ENCODE data around the gene SNX14. TPM values are rescaled to one million over a fixed set of nuclear protein-coding genes. Genes with fewer than 3 reads are reported as not detected.
A peak's percentile ranks its signal among the peaks of the same experiment; 100 is the strongest.

Gene SNX14
- total RNA-seq, 1 experiment from 2014 or later = 84.8 TPM

GRCh38 chr6:85458782-85459181, 134.9 kb downstream of the SNX14 start:
- intact Hi-C loops (cut with micrococcal nuclease) = no loop called here
- Histone ChIP-seq H2AFZ (ENCODE audit: low read depth, low read length, poor library complexity, severe bottlenecking) (no peak overlapping the region), H3K9me3 (ENCODE audit: control insufficient read depth in 1 of 2, insufficient read depth in 1 of 2, low read depth in 1 of 2, low read length in 2 of 2) (no peaks in the 10 kb centered on the region), H3K9me2 (ENCODE audit: insufficient read depth) (no peaks in the 10 kb centered on the region), H4K20me1 (ENCODE audit: insufficient read depth) (no peaks in the 10 kb centered on the region), H3K4me1 (ENCODE audit: control insufficient read depth in 1 of 2, insufficient read depth in 2 of 2, low read length in 2 of 2) (peaks cover 42 to 100% of the 10 kb centered on the region in 2 experiments), H3K4me3 (replicated peaks in 1 of 2; ENCODE audit: low read depth in 1 of 2, low read length in 2 of 2) (no peak overlapping the region), H3K27me3 (ENCODE audit: insufficient read depth, low read length) (no peaks in the 10 kb centered on the region), H3K27ac (ENCODE audit: low read depth, low read length) (peak overlapping the region; percentile 20; the same call in 1 of the 2 replicates), H3K79me2 (ENCODE audit: insufficient read depth, low read length) (peaks cover 52% of the 10 kb centered on the region), H3K4me2 (ENCODE audit: low read length) (peak overlapping the region; percentile 50), H3K36me3 (ENCODE audit: control insufficient read depth in 1 of 2, insufficient read depth in 2 of 2, low read length in 2 of 2) (no peaks in the 10 kb centered on the region; a peak in 1 of 4 replicates), H3K9ac (ENCODE audit: low read length) (peak overlapping the region; percentile 13)
- ChIA-PET POLR2A (interaction anchor here (1.9 to 2.8 kb wide), 3 partner anchors 9 to 98 kb away, joined by 6 to 15 read pairs (median 7); partner anchors contain the start of gene NT5E), RAD21 (ENCODE audit: low non-redundant PET in 1 of 2, low total read pairs in 2 of 2, uncharacterized antibody in 2 of 2, unreplicated experiment in 2 of 2) (interaction anchor here in 1 of 2 experiments (0.7 kb wide), 1 partner anchor 97 kb away, joined by 3 read pairs; no protein-coding TSS in a partner anchor), CTCF (interaction anchor here (1.0 to 3.4 kb wide), 2 partner anchors 24 to 104 kb away, joined by 3 to 15 read pairs; no protein-coding TSS in a partner anchor)
- no peak for DNase-seq (ENCODE audit: low read depth, low spot score)
- ATAC-seq = peak; percentile 19; the same call in 1 of the 2 replicates
- BruUV-seq (replicated peaks) = no TSS peak
- TF ChIP-seq ATF3 (IDR thresholded peaks at IDR 0.05) (no peak), POLR2A (IDR thresholded peaks at IDR 0.05; ENCODE audit: borderline replicate concordance, extremely low read depth, insufficient read depth, insufficient read length) (no peak), SRF (IDR thresholded peaks at IDR 0.05; ENCODE audit: low read depth) (no peak), EZH2phosphoT487 (IDR thresholded peaks at IDR 0.05; ENCODE audit: borderline replicate concordance) (no peak), ZBTB33 (IDR thresholded peaks at IDR 0.05; ENCODE audit: extremely low read depth, insufficient replicate concordance, low read length) (no peak), RAD21 (IDR thresholded peaks at IDR 0.05; ENCODE audit: low read depth) (no peak), YY1 (IDR thresholded peaks at IDR 0.05; ENCODE audit: extremely low read depth, insufficient replicate concordance, low read depth, low read length) (no peak)
